Mesenchymal stem cell (in vitro differentiated cells and primary cell): ENCODE measurements around the gene STK16.
A peak's percentile ranks its signal among the peaks of the same experiment; 100 is the strongest.
"Not testable (repeated sequence)": the region's sequence is repeated elsewhere in the genome, so short reads cannot be mapped to it uniquely, and the experiment has no call there.

Experiments
- DNase-seq: peaks from one replicate; pipeline ENCODE4 v3.0.0-alpha.2; 2013
- H2AFZ ChIP-seq: one replicate; pipeline ENCODE4 v1.6.1; 2013; ENCODE audit warnings: low read depth, mild to moderate bottlenecking, control low read depth, inconsistent platforms, low read length, moderate library complexity
- H2AK5ac ChIP-seq: 2 replicates; pipeline ENCODE4 v1.6.1; 2013; ENCODE audit warnings: low read length, moderate library complexity, mild to moderate bottlenecking, inconsistent platforms; ENCODE audit not compliant: severe bottlenecking
- H2BK120ac ChIP-seq: one replicate; pipeline ENCODE4 v1.6.1; 2013; ENCODE audit warnings: low read depth, mild to moderate bottlenecking, inconsistent platforms, low read length, moderate library complexity
- H2BK12ac ChIP-seq, 2 experiments: one replicate each; pipeline ENCODE4 v1.6.1; 2013; ENCODE audit warnings: inconsistent platforms in 2 of 2, low read length in 2 of 2, mild to moderate bottlenecking in 2 of 2, moderate library complexity in 2 of 2, control low read depth in 1 of 2
- H2BK15ac ChIP-seq: one replicate; pipeline ENCODE4 v1.6.1; 2013; ENCODE audit warnings: mild to moderate bottlenecking, low read depth, inconsistent platforms; ENCODE audit not compliant: poor library complexity, severe bottlenecking
- H2BK5ac ChIP-seq: 2 replicates; pipeline ENCODE4 v1.6.1; 2013; ENCODE audit warnings: low read depth, mild to moderate bottlenecking, low read length, control low read depth, inconsistent platforms; ENCODE audit not compliant: poor library complexity, severe bottlenecking
- H3K14ac ChIP-seq, 2 experiments: one replicate each; pipeline ENCODE4 v1.6.1; 2013; ENCODE audit warnings: inconsistent platforms in 2 of 2, low read length in 2 of 2, control low read depth in 1 of 2, mild to moderate bottlenecking in 1 of 2, moderate library complexity in 1 of 2
- H3K18ac ChIP-seq, 2 experiments: one replicate each; pipeline ENCODE4 v1.6.1; 2013; ENCODE audit warnings: inconsistent platforms in 2 of 2, low read length in 2 of 2, control low read depth in 1 of 2, low read depth in 1 of 2, mild to moderate bottlenecking in 1 of 2
- H3K23ac ChIP-seq, 2 experiments: one replicate each; pipeline ENCODE4 v1.6.1; 2013; ENCODE audit warnings: inconsistent platforms in 2 of 2, low read length in 2 of 2, mild to moderate bottlenecking in 2 of 2, moderate library complexity in 2 of 2, control low read depth in 1 of 2
- H3K27ac ChIP-seq: 2 replicates; pipeline ENCODE4 v1.5.1; 2013; ENCODE audit warnings: mild to moderate bottlenecking, moderate library complexity, low read length, control low read depth, inconsistent platforms; ENCODE audit not compliant: poor library complexity, severe bottlenecking
- H3K27me3 ChIP-seq, 2 experiments: 2 replicates each; pipeline versions ENCODE4 v1.6.1 to v1.7.0; 2013; ENCODE audit warnings: low read length in 2 of 2, mild to moderate bottlenecking in 2 of 2, moderate library complexity in 2 of 2, control low read depth in 1 of 2, inconsistent platforms in 1 of 2; ENCODE audit not compliant: control insufficient read depth in 1 of 2, insufficient read depth in 1 of 2
- H3K36me3 ChIP-seq, 2 experiments: 2 replicates each; pipeline versions ENCODE4 v1.6.1 to v1.7.0; 2013; ENCODE audit warnings: low read length in 2 of 2, control low read depth in 1 of 2, inconsistent platforms in 1 of 2, low read depth in 1 of 2, mild to moderate bottlenecking in 1 of 2; ENCODE audit not compliant: insufficient read depth in 2 of 2, control insufficient read depth in 1 of 2
- H3K4ac ChIP-seq, 2 experiments: one replicate each; pipeline ENCODE4 v1.6.1; 2013; ENCODE audit warnings: inconsistent platforms in 2 of 2, low read length in 2 of 2, mild to moderate bottlenecking in 2 of 2, moderate library complexity in 2 of 2, control low read depth in 1 of 2, low read depth in 1 of 2
- H3K4me1 ChIP-seq: 2 replicates; pipeline ENCODE4 v1.6.1; 2013; ENCODE audit warnings: low read depth, low read length, control low read depth; ENCODE audit not compliant: control insufficient read depth, insufficient read depth
- H3K4me2 ChIP-seq: 2 replicates; pipeline ENCODE4 v1.6.1; 2013; ENCODE audit warnings: low read length, mild to moderate bottlenecking, inconsistent platforms; ENCODE audit not compliant: poor library complexity, severe bottlenecking
- H3K4me3 ChIP-seq, 2 experiments: 2 replicates each; pipeline versions ENCODE4 v1.5.1 to v1.7.0; 2013; ENCODE audit warnings: low read length in 2 of 2, mild to moderate bottlenecking in 2 of 2, control low read depth in 1 of 2, low read depth in 1 of 2; ENCODE audit not compliant: insufficient read depth in 1 of 2
- H3K79me1 ChIP-seq: replicated peaks from 2 replicates; pipeline ENCODE4 v1.6.1; 2013; ENCODE audit warnings: mild to moderate bottlenecking, control low read depth, low read length, inconsistent platforms; ENCODE audit not compliant: poor library complexity, severe bottlenecking
- H3K9ac ChIP-seq: 2 replicates; pipeline ENCODE4 v1.7.0; 2013; ENCODE audit warnings: mild to moderate bottlenecking, low read length, moderate library complexity
- H3K9me3 ChIP-seq: 2 replicates; pipeline ENCODE4 v1.7.0; 2013; ENCODE audit warnings: mild to moderate bottlenecking, low read length; ENCODE audit not compliant: control insufficient read depth
- H4K8ac ChIP-seq: one replicate; pipeline ENCODE4 v1.6.1; 2013; ENCODE audit warnings: inconsistent platforms, mild to moderate bottlenecking, low read length, moderate library complexity
- H4K91ac ChIP-seq: one replicate; pipeline ENCODE4 v1.6.1; 2013; ENCODE audit warnings: mild to moderate bottlenecking, low read length, inconsistent platforms
- WGBS: methylation state at CpG from one replicate; pipeline ENCODE4 v1.1.7; 2013; ENCODE audit warnings: mixed read lengths; 5-methylcytosine and 5-hydroxymethylcytosine counted together

The STK16 gene

GRCh38 chr2:219258942-219259341, 13.7 kb downstream of the STK16 start:
- not testable (repeated sequence) for H2BK5ac ChIP-seq, H2BK120ac ChIP-seq, H2AFZ ChIP-seq, H3K79me1 ChIP-seq, H3K27ac ChIP-seq, H3K36me3 ChIP-seq, H3K9ac ChIP-seq, H3K4me3 ChIP-seq, H3K4ac ChIP-seq, H3K14ac ChIP-seq, H2BK12ac ChIP-seq, H4K8ac ChIP-seq, H4K91ac ChIP-seq, DNase-seq, H3K9me3 ChIP-seq, H3K18ac ChIP-seq, H3K4me1 ChIP-seq, H3K23ac ChIP-seq, H3K4me2 ChIP-seq, H2BK15ac ChIP-seq, H2AK5ac ChIP-seq
- peaks cover 18 to 28% of the 10 kb centered on the region in 2 experiments for H3K27me3 ChIP-seq
- 87% methylated on average over 6 of the region's 10 CpGs for WGBS

GRCh38 chr2:219261024-219261855, 16.0 kb downstream of the STK16 start:
- H2BK15ac ChIP-seq, result no peak overlapping the region
- WGBS, result 78% methylated on average over 2 of the region's 5 CpGs
- no peak overlapping the region for H3K18ac ChIP-seq
- no peak overlapping the region for H3K27ac ChIP-seq
- H3K79me1 ChIP-seq, result no peaks in the 10 kb centered on the region
- no peaks in the 10 kb centered on the region for H3K9me3 ChIP-seq
- H2BK5ac ChIP-seq, result no peak overlapping the region
- DNase-seq, result no peak
- H2AFZ ChIP-seq, result no peak overlapping the region
- no peak overlapping the region for H3K4me3 ChIP-seq
- H4K8ac ChIP-seq, result no peak overlapping the region
- H3K4me1 ChIP-seq, result no peaks in the 10 kb centered on the region
- no peak overlapping the region for H2BK120ac ChIP-seq
- no peaks in the 10 kb centered on the region for H3K36me3 ChIP-seq
- no peak overlapping the region for H3K4me2 ChIP-seq
- H3K14ac ChIP-seq, result no peak overlapping the region
- H2BK12ac ChIP-seq, result no peak overlapping the region
- H3K9ac ChIP-seq, result no peak overlapping the region
- H3K4ac ChIP-seq, result no peak overlapping the region
- H3K23ac ChIP-seq, result no peak overlapping the region
- H4K91ac ChIP-seq, result no peak overlapping the region
- H3K27me3 ChIP-seq, result peaks cover 15 to 18% of the 10 kb centered on the region in 2 experiments
- no peak overlapping the region for H2AK5ac ChIP-seq

- H3K4me1 ChIP-seq, result peaks cover 8% of the 10 kb centered on the region
- H2BK5ac ChIP-seq, result no peak overlapping the region
- H2AK5ac ChIP-seq, result no peak overlapping the region
- H2BK12ac ChIP-seq, result no peak overlapping the region
- H3K9me3 ChIP-seq, result no peaks in the 10 kb centered on the region
- H3K18ac ChIP-seq, result no peak overlapping the region
- no peak overlapping the region for H4K91ac ChIP-seq
- H3K4me3 ChIP-seq, result no peak overlapping the region
- no peak overlapping the region for H3K4me2 ChIP-seq
- H2BK120ac ChIP-seq, result no peak overlapping the region
- H3K36me3 ChIP-seq, result no peaks in the 10 kb centered on the region
- H3K4ac ChIP-seq, result no peak overlapping the region
- no peak overlapping the region for H3K9ac ChIP-seq
- peaks cover 7 to 16% of the 10 kb centered on the region in 2 experiments for H3K27me3 ChIP-seq
- DNase-seq, result no peak
- peak overlapping the region; percentile 33 for H2BK15ac ChIP-seq
- no peak overlapping the region for H4K8ac ChIP-seq
- H3K27ac ChIP-seq, result no peak overlapping the region
- H3K23ac ChIP-seq, result no peak overlapping the region
- H3K14ac ChIP-seq, result no peak overlapping the region
- H3K79me1 ChIP-seq, result no peaks in the 10 kb centered on the region
- 41% methylated on average over 3 of the region's 5 CpGs for WGBS
- H2AFZ ChIP-seq, result no peak overlapping the region
Observed at GRCh38 chr2:219266232-219266631, 21.0 kb downstream of the STK16 start.

GRCh38 chr2:219266886-219267285, 21.6 kb downstream of the STK16 start:
- no peaks in the 10 kb centered on the region for H3K9me3 ChIP-seq
- H2AFZ ChIP-seq, result no peak overlapping the region
- H3K4me3 ChIP-seq, result no peak overlapping the region
- no peak overlapping the region for H2BK15ac ChIP-seq
- no peak overlapping the region for H3K4ac ChIP-seq
- no peak overlapping the region for H2BK120ac ChIP-seq
- DNase-seq, result no peak
- no peak overlapping the region for H3K18ac ChIP-seq
- peaks cover 11% of the 10 kb centered on the region for H3K4me1 ChIP-seq
- WGBS, result no CpG with 5 or more reads among the region's 1 CpG
- H3K4me2 ChIP-seq, result no peak overlapping the region
- no peaks in the 10 kb centered on the region for H3K36me3 ChIP-seq
- H4K8ac ChIP-seq, result no peak overlapping the region
- H2BK12ac ChIP-seq, result no peak overlapping the region
- no peak overlapping the region for H2AK5ac ChIP-seq
- no peak overlapping the region for H3K9ac ChIP-seq
- no peak overlapping the region for H2BK5ac ChIP-seq
- H3K14ac ChIP-seq, result no peak overlapping the region
- H3K23ac ChIP-seq, result no peak overlapping the region
- no peak overlapping the region for H3K27ac ChIP-seq
- H4K91ac ChIP-seq, result no peak overlapping the region
- H3K27me3 ChIP-seq, result peaks cover 3 to 11% of the 10 kb centered on the region in 2 experiments
- no peaks in the 10 kb centered on the region for H3K79me1 ChIP-seq
